ENCODE measurements around the gene BOK. TPM values are rescaled to one million over a fixed set of nuclear protein-coding genes. Genes with fewer than 3 reads are reported as not detected.

Gene BOK
- total and polyA plus RNA-seq, 2 of the 13 experiments (the other 11 are each of a cell fraction or from before 2014, with no cell fraction given): 35.5 to 39.2 TPM

DNA sequence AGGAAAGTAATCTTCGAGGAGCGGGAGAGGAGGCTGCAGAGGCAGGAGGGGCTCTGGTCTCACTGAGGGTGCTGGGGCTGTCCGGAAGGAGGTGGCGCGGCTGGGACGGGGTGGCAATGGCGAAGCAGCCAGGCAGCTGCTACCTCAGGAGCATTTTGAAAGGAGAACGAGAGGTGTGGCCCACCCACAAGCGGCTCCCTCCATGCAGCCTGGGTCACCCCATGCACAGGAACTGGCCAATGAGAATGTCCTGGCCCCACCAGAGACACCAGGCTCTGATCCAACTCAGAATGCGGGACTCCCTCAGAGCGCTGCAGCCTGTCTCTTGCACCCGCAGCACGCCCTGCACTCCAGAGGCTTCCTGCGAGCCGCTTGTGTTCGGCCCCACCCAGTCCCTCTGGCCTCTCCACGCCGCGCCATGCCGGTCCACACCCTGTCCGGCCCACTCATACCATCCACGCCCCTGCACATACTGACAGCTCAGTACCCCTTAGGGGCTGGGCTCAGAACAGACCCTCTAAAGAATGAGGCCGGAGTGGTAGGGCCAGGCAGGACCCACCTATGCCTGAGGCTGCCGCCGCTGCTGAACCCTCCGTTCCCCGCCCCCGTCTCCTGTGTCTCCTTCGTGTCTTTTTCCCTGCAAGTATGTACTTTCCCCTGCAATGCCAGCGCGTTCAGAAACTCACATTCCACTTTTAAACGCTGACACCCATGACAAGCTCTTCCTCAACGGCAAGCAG, 6.4 kb upstream of the BOK start (continued):
- 0 out of 2 replicates have a peak, but pooled peaks have one; percentile 69 for TF ChIP-seq ZNF234 (CRISPR knock-in tag; conservative IDR thresholded peaks at IDR 0.05)
- TF ChIP-seq, protein P1, sequence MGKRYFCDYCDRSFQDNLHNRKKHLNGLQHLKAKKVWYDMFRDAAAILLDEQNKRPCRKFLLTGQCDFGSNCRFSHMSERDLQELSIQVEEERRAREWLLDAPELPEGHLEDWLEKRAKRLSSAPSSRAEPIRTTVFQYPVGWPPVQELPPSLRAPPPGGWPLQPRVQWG (CRISPR knock-in tag; IDR thresholded peaks at IDR 0.05; ENCODE audit: borderline replicate concordance, low read depth): no peak
- TF ChIP-seq, protein P2, sequence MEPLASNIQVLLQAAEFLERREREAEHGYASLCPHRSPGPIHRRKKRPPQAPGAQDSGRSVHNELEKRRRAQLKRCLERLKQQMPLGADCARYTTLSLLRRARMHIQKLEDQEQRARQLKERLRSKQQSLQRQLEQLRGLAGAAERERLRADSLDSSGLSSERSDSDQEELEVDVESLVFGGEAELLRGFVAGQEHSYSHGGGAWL (CRISPR knock-in tag; IDR thresholded peaks at IDR 0.05): no peak
- TF ChIP-seq, protein P3, sequence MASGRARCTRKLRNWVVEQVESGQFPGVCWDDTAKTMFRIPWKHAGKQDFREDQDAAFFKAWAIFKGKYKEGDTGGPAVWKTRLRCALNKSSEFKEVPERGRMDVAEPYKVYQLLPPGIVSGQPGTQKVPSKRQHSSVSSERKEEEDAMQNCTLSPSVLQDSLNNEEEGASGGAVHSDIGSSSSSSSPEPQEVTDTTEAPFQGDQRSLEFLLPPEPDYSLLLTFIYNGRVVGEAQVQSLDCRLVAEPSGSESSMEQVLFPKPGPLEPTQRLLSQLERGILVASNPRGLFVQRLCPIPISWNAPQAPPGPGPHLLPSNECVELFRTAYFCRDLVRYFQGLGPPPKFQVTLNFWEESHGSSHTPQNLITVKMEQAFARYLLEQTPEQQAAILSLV (CRISPR knock-in tag; IDR thresholded peaks at IDR 0.05; ENCODE audit: borderline replicate concordance): peak; percentile 81; the same call in 1 of the 2 replicates
- no peak for TF ChIP-seq PRDM15 (CRISPR knock-in tag; IDR thresholded peaks at IDR 0.05)
- TF ChIP-seq, protein P4, sequence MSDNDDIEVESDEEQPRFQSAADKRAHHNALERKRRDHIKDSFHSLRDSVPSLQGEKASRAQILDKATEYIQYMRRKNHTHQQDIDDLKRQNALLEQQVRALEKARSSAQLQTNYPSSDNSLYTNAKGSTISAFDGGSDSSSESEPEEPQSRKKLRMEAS (IDR thresholded peaks at IDR 0.05): peak; percentile 22; the same call in 1 of the 2 replicates
- no peak for TF ChIP-seq ADNP (CRISPR knock-in tag; IDR thresholded peaks at IDR 0.05)
- no peak for TF ChIP-seq ZSCAN22 (CRISPR knock-in tag; IDR thresholded peaks at IDR 0.05)
- TF ChIP-seq ZSCAN25 (CRISPR knock-in tag; IDR thresholded peaks at IDR 0.05): peak; percentile 40; the same call in 1 of the 2 replicates
- peak; percentile 72; the same call in 1 of the 2 replicates for TF ChIP-seq ZNF891 (CRISPR knock-in tag; IDR thresholded peaks at IDR 0.05)
- TF ChIP-seq SSRP1 (CRISPR knock-in tag; IDR thresholded peaks at IDR 0.05): no peak
- no peak for TF ChIP-seq ATF6 (CRISPR knock-in tag; conservative IDR thresholded peaks at IDR 0.05)
- no peak for TF ChIP-seq SRSF1 (optimal IDR thresholded peaks at IDR 0.05; ENCODE audit: low read depth, low read length)
- TF ChIP-seq JUN (CRISPR knock-in tag; IDR thresholded peaks at IDR 0.05): peak; percentile 36; the same call in 1 of the 2 replicates
- peak; percentile 21; the same call in 1 of the 2 replicates for TF ChIP-seq ZBTB42 (CRISPR knock-in tag; IDR thresholded peaks at IDR 0.05)
- peak; percentile 72 for TF ChIP-seq SAFB2 (CRISPR knock-in tag; IDR thresholded peaks at IDR 0.05; ENCODE audit: borderline replicate concordance, low read depth)
- peak; percentile 42; the same call in 1 of the 2 replicates for TF ChIP-seq ZNF598 (CRISPR knock-in tag; IDR thresholded peaks at IDR 0.05; ENCODE audit: borderline replicate concordance)
- TF ChIP-seq FOSL1 (CRISPR knock-in tag; IDR thresholded peaks at IDR 0.05; ENCODE audit: borderline replicate concordance): no peak
- TF ChIP-seq ZNF569 (CRISPR knock-in tag; IDR thresholded peaks at IDR 0.05; ENCODE audit: borderline replicate concordance): 0 out of 2 replicates have a peak, but pooled peaks have one; percentile 43
- peak; percentile 81; the same call in 1 of the 2 replicates for TF ChIP-seq ZIK1 (CRISPR knock-in tag; IDR thresholded peaks at IDR 0.05; ENCODE audit: borderline replicate concordance, low read depth)
- peak; percentile 41; the same call in 1 of the 2 replicates for TF ChIP-seq KDM2A (CRISPR knock-in tag; IDR thresholded peaks at IDR 0.05; ENCODE audit: borderline replicate concordance, low read depth)
